ENCODE measurements around the gene COL5A1.

The COL5A1 gene

DNA sequence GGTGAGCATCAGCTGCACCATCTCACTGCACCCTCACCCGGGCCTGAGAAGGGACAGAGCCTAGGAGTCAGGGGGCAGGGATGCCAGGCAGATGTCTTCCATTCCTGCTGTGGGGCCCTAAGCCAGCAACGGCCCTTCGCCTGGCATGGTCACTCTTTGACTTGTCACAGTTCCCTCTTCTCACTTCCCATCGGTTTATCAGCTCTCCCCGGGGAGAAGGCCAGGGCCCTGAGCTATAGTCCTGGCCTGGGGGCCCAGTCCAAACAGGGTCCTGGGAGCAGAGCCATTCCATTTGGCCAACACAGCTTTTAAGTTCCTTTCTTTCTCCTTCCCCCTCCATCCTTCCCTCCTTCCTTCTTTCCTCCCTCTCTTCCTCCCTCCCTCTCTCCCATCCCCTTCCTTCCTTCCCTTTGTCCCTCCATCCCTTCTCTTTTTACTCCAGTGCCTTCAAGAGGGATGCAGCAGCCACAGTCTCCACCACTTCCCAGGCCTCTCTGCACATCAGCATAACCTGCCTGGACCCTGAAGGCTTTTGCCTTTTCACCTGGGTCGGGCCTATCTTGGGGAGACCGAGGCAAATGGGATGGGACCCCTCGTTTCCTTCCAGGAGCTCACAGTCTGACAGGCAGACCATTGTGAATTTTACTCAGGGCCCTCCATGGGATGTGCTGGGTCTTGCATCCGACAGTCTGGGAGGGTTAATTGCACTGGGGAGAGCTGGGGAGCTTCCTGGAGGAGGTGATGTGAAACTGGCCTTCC, 4.2 kb downstream of the COL5A1 start:
- TF ChIP-seq CTCF (IDR thresholded peaks at IDR 0.05; ENCODE audit: insufficient read depth, low read depth, low read length, missing control alignments) = no peak
- no peak for DNase-seq (ENCODE audit: low read depth)
- H3K4me3 ChIP-seq (ENCODE audit: low read length) = no peak overlapping the region

GRCh38 chr9:134647359-134648080, 5.9 kb downstream of the COL5A1 start:
- no peak overlapping the region for H3K4me3 ChIP-seq (ENCODE audit: low read length)
- DNase-seq (ENCODE audit: low read depth) = no peak
- no peak for TF ChIP-seq CTCF (IDR thresholded peaks at IDR 0.05; ENCODE audit: insufficient read depth, low read depth, low read length, missing control alignments)

DNA sequence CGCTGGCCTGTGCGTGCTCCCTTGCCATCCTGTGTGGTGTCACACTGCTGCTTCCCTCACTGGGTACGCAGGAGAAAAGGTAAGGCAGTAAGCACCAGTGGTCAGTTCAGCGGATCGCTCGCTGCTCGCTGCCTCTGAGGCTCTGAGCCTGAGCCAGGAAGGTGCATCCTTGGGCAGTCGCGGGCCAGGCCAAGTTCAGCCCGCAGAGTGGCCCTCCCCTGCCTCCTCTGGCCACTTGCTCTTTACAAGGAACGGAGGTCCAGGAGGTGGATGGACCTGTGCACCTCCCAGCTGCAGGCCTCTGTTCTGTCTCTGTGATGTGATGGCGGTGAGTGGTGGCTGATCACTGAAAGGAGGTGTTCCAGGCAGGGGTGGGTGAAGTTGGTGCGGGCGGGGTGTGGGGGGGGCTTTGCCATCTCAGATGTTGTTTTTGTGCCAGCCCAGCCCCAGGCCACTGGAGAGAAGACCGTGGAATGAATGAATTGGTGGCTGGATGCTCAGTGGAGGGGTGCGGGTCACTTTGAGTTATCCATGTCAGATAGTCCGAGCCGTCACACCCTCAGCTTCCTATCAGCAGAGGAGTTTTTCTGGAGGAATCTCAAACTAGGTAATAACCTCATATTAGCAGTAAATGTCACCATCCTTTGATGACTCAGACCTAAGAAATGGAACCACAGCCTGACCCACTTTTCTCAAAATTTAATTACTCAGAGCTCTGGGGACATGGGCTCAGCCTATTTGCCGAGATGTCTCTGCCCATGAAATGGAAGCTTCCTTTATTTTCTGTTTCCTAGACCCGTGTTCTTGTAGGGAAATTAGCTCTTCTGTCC, 7.3 kb downstream of the COL5A1 start:
- DNase-seq (ENCODE audit: low read depth) = no peak
- TF ChIP-seq CTCF (IDR thresholded peaks at IDR 0.05; ENCODE audit: insufficient read depth, low read depth, low read length, missing control alignments) = no peak
- no peak overlapping the region for H3K4me3 ChIP-seq (ENCODE audit: low read length)

GRCh38 chr9:134650431-134651190, 9.0 kb downstream of the COL5A1 start:
- no peak for TF ChIP-seq CTCF (IDR thresholded peaks at IDR 0.05; ENCODE audit: insufficient read depth, low read depth, low read length, missing control alignments)
- no peak overlapping the region for H3K4me3 ChIP-seq (ENCODE audit: low read length)

DNA sequence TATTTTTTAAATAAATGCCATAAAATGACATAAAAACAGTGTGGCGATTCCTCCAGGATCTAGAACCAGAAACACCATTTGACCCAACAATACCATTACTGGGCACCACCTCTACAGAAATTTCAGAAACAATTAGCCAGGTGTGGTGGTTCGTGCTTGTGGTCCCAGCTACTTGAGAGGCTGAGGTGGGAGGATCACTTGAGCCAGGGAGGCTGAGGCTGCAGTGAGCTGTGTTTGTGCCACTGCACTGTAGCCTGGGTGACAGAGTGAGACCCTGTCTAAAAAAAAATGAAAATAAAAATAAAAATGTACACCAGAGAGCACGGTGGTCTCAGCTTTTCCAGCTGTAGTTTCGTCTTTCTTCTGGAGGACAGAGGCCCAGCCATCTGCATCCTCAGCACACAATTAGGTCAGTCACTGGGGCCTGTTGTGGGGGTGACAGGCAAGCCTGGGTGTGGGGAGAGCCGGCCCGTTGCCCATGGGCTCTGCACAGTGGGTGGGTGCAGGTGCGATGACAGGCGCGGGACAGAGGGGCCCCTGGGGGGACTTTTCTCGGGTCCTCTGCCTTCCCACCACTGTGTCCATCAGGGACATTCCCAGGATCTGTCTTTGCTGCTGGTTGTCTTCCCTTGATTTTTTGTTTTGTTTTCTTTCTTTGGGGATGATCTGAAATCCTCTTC, 9.8 kb downstream of the COL5A1 start:
- no peak for TF ChIP-seq CTCF (IDR thresholded peaks at IDR 0.05; ENCODE audit: insufficient read depth, low read depth, low read length, missing control alignments)
- H3K4me3 ChIP-seq (ENCODE audit: low read length) = no peak overlapping the region
- DNase-seq (ENCODE audit: low read depth) = no peak

More at GRCh38 chr9:134650431-134651190, 9.0 kb downstream of the COL5A1 start:
- no peak for DNase-seq (ENCODE audit: low read depth)
